ENCODE measurements around the gene ZSWIM8. TPM values are rescaled to one million over a fixed set of nuclear protein-coding genes. Genes with fewer than 3 reads are reported as not detected.

The ZSWIM8 gene
- total RNA-seq, 1 experiment from 2014 or later: 59.1 TPM

- ATAC-seq (peak; percentile 5; the same call in 1 of the 2 replicates), DNase-seq (ENCODE audit: low spot score) (no peak)
- Mint-ChIP-seq H3K36me3 (peaks cover 13% of the 10 kb centered on the region), H3K27ac (peak overlapping the region; percentile 99), H3K9me3 (no peaks in the 10 kb centered on the region), H3K27me3 (ENCODE audit: low read depth) (no peaks in the 10 kb centered on the region), H3K4me3 (peak overlapping the region; percentile 99), H3K4me1 (peaks cover 31% of the 10 kb centered on the region)
- TF ChIP-seq CTCF (IDR thresholded peaks at IDR 0.05): no peak
- no peak for TF ChIP-seq ZNF423 (CRISPR knock-in tag; IDR thresholded peaks at IDR 0.05)
- TF ChIP-seq NFATC4 (CRISPR knock-in tag; IDR thresholded peaks at IDR 0.05): no peak
- no peak for TF ChIP-seq ZBTB21 (CRISPR knock-in tag; IDR thresholded peaks at IDR 0.05; ENCODE audit: borderline replicate concordance)
- TF ChIP-seq ATF1 (CRISPR knock-in tag; IDR thresholded peaks at IDR 0.05): no peak
- TF ChIP-seq FOXP4 (CRISPR knock-in tag; IDR thresholded peaks at IDR 0.05): no peak
- TF ChIP-seq MAX (CRISPR knock-in tag; IDR thresholded peaks at IDR 0.05): no peak
- TF ChIP-seq ZNF671 (CRISPR knock-in tag; IDR thresholded peaks at IDR 0.05): no peak
- ChIA-PET POLR2A (interaction anchor here (1.2 to 1.7 kb wide), 2 partner anchors 9 to 38 kb away, joined by 4 to 14 read pairs; a partner anchor contains a TSS), CTCF (interaction anchor here (0.6 to 1.7 kb wide), 3 partner anchors 9 to 159 kb away, joined by 3 to 11 read pairs (median 3); a partner anchor contains a TSS)
These were observed 3.9 kb upstream of the ZSWIM8 start for GRCh38 chr10:73781548-73781878.

GRCh38 chr10:73781879-73782748, 3.3 kb upstream of the ZSWIM8 start, which contains the start of gene CHCHD1:
Gene CHCHD1 (plus strand): TSS chr10:73782048. CDS start chr10:73782076, 28 bp downstream.
- Mint-ChIP-seq H3K4me1 (peaks cover 33% of the 10 kb centered on the region), H3K27me3 (ENCODE audit: low read depth) (no peaks in the 10 kb centered on the region), H3K27ac (peak within 1 kb of the TSS; percentile 99), H3K36me3 (peaks cover 10% of the 10 kb centered on the region), H3K9me3 (no peaks in the 10 kb centered on the region), H3K4me3 (peak within 1 kb of the TSS; percentile 99)
- DNase-seq (ENCODE audit: low spot score) (peak; percentile 82), ATAC-seq (peak; percentile 73)
- ChIA-PET POLR2A (interaction anchor here (1.2 to 1.7 kb wide), 2 partner anchors 10 to 39 kb away, joined by 4 to 14 read pairs; a partner anchor contains a TSS), CTCF (interaction anchor here (0.6 to 1.7 kb wide), 4 partner anchors 9 to 158 kb away, joined by 3 to 11 read pairs (median 3); a partner anchor contains a TSS)
- TF ChIP-seq FOXP1 (CRISPR knock-in tag; IDR thresholded peaks at IDR 0.05; ENCODE audit: borderline replicate concordance) (peak; percentile 93), ERG (CRISPR knock-in tag; IDR thresholded peaks at IDR 0.05) (no peak), OVOL2 (CRISPR knock-in tag; IDR thresholded peaks at IDR 0.05; ENCODE audit: borderline replicate concordance) (no peak), SMAD3 (CRISPR knock-in tag; IDR thresholded peaks at IDR 0.05; ENCODE audit: borderline replicate concordance) (no peak), RELA (CRISPR knock-in tag; IDR thresholded peaks at IDR 0.05; ENCODE audit: borderline replicate concordance) (no peak), ZBTB43 (CRISPR knock-in tag; IDR thresholded peaks at IDR 0.05) (no peak), EMX1 (CRISPR knock-in tag; IDR thresholded peaks at IDR 0.05) (no peak), AR (CRISPR knock-in tag; IDR thresholded peaks at IDR 0.05) (no peak), IRF2 (CRISPR knock-in tag; IDR thresholded peaks at IDR 0.05; ENCODE audit: borderline replicate concordance, low read depth) (no peak), TEAD1 (CRISPR knock-in tag; IDR thresholded peaks at IDR 0.05) (peak; percentile 79; the same call in 1 of the 2 replicates), CREM (CRISPR knock-in tag; IDR thresholded peaks at IDR 0.05) (peak; percentile 67), CDX4 (CRISPR knock-in tag; IDR thresholded peaks at IDR 0.05; ENCODE audit: borderline replicate concordance) (no peak), HMGXB4 (CRISPR knock-in tag; IDR thresholded peaks at IDR 0.05) (peak; percentile 73; the same call in 1 of the 2 replicates), ETV6 (CRISPR knock-in tag; IDR thresholded peaks at IDR 0.05) (no peak)

Data from WTC11 (cell line).